WTC11 (cell line): ENCODE measurements around the gene ARHGAP15.

Source experiments
- CBFB ChIP-seq: sonication (generic); formaldehyde crosslinking; IDR thresholded peaks from 2 replicates; pipeline ENCODE4 v1.8.1; 2022; ENCODE audit warnings: mild to moderate bottlenecking, low read depth, missing genetic modification reagents
- CTCF ChIP-seq: fragments of 200-600 bp; IDR thresholded peaks from 2 replicates; pipeline ENCODE4 v1.8.0; 2022; ENCODE audit warnings: antibody characterized with exemption
- GRHL2 ChIP-seq: fragments of 250-450 bp; sonication (Bioruptor Pico); IDR thresholded peaks from 2 replicates; pipeline ENCODE4 v1.8.0; 2022; ENCODE audit warnings: mild to moderate bottlenecking, moderate library complexity; ENCODE audit not compliant: insufficient replicate concordance, severe bottlenecking
- IRF2 ChIP-seq: sonication (generic); formaldehyde crosslinking; IDR thresholded peaks from 2 replicates; pipeline ENCODE4 v1.8.0; 2022; ENCODE audit warnings: low read depth, missing genetic modification reagents, borderline replicate concordance
- PRRX2 ChIP-seq: fragments of 250-450 bp; sonication (Bioruptor Pico); IDR thresholded peaks from 2 replicates; pipeline ENCODE4 v1.8.0; 2021; ENCODE audit warnings: mild to moderate bottlenecking
- STAT6 ChIP-seq: sonication (generic); formaldehyde crosslinking; conservative IDR thresholded peaks from 2 replicates; pipeline ENCODE4 v1.8.1; 2023; ENCODE audit warnings: mild to moderate bottlenecking, low read depth, missing genetic modification reagents, moderate library complexity

- TF ChIP-seq IRF2 = no peak
- TF ChIP-seq STAT6 = no peak
- no peak for TF ChIP-seq GRHL2
- TF ChIP-seq CTCF = no peak
- TF ChIP-seq PRRX2 (CRISPR knock-in tag) = no peak
- TF ChIP-seq CBFB (CRISPR knock-in tag) = no peak
Measured at GRCh38 chr2:143759455-143759854, 630.2 kb downstream of the ARHGAP15 start.
